Activated gamma-delta T cell (primary cell): ENCODE measurements around the gene PUM2.
"Not testable (repeated sequence)": the region's sequence is repeated elsewhere in the genome, so short reads cannot be mapped to it uniquely, and the experiment has no call there.

ENCODE experiments used
- DNase-seq: peaks from one replicate; lab custom pipeline; 2025; lab: John Stamatoyannopoulos, UW

PUM2 gene

GRCh38 chr2:20291106-20291564 lies 59.5 kb downstream of the PUM2 start:
- DNase-seq: no peak

DNA sequence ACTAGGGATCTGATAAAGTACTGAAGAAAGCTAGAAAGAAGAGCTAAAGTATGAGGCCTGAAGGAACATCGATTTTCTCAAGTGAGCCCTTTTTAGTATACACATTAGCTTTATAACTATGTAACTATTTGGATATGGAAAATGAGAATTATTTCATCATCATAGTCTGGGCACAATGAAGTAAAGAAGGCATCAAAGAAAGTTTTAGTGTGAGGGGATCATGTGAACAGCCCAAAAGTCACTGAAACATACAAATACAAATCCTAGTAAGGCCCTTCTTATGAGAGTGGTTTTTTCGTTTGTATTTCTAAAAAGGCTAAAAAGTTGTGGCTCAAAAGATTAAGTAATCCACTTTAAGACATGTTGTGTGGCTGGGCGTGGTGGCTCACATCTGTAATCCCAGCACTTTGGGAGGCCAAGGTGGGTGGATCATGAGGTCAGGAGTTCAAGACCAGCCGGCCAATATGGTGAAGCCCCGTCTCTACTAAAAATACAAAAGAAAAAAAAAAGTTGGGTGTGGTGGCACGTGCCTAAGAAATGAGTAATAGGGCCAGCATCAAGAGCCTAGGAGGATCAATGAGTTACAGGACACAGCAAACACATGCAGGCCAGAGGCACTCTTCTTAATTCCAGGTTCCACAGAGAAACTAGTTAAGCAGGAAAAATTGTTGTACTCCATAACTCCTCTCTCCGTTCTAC lies 61.9 kb downstream of the PUM2 start:
- no peak for DNase-seq

DNA sequence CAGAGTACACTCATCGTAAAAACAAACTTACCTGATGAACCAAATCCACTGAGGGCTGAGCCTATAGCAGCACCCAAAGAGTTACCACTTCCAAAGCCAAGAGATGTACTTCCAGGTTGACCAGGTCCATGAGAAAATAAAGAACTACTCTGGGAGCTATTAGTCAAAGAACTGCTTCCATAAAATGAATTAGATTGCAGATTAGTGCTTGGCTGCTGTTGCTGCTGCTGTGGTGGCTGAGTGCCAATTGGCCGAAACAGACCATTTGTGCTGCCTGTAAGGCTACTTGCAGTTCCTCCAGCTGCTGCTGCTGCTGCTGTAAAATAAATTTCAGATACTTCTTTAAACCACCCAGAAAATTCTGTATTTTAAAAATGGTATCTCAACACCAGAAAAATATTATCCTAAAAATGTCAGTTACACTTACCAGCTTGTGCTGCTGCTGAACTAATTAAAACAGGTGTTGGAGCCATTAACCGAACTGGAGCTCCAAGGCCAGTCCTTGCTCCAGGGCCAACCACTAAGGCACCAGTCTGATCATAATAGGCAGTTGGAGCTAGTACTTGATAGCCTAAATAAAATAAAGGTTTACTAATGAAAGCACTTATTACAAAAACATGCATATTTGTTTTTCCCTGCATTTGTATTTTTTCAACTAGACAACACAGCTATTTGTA lies 67.6 kb downstream of the PUM2 start:
- DNase-seq: no peak

DNA sequence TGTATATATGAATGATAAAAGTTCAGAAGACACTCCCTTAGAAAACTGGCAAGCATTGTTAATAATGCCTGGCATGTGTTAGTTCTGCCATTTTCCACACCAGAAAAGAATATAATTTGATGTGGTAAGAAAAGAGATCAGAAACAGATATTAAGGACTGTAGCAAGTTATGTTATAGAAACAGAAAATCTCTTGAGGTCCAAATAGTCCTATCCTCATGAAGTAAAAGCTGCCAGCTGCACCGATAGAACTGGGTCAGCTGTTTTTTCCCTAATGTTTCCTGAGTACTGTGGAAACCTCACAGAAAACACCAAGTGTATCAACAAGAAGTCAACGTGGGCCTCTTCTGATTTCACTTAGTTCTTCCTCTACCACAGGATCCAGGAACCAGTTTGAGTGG lies 68.8 kb downstream of the PUM2 start:
- DNase-seq: no peak

GRCh38 chr2:20273042-20273441 lies 77.6 kb downstream of the PUM2 start:
- DNase-seq: no peak

GRCh38 chr2:20268317-20268716 lies 82.3 kb downstream of the PUM2 start:
- DNase-seq: not testable (repeated sequence)

DNA sequence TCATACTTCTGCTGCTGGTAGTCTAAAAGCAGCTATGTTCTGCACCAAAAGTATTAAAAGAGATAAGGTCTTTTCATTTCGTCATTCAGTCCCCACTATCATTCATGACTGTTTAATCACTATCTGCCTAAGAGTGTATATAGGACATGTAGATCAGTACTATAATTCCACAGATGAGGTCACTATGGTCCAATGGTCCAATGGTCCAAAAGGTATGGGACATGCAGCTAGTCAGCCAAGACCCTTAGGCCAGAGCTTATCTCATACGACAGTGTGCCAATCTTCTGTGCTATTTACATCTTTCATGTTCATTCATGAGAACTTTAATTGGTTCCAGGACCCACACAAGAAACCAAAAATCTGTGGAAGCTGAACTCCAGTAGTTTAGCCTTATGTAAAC lies 83.1 kb downstream of the PUM2 start:
- DNase-seq: no peak

DNA sequence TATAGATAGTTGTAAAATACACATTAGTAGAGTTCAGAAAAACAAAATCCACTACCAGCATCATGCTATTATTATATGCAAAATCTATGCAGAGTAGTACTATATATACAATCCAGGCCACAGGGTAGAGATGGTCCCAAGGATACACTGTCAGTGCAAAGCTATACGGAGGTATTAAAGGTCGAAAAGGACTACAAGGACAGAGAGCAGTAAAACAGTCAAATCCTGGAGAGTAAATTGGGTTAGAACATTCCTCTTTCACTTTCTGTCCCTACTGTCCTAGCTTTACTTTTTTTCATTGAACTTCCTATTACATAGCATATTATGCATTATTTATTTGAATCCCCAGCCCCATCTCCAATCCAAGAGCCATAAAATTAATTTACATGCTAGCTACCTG lies 86.0 kb downstream of the PUM2 start:
- no peak for DNase-seq

GRCh38 chr2:20257411-20257810 lies 93.2 kb downstream of the PUM2 start:
- DNase-seq: no peak

DNA sequence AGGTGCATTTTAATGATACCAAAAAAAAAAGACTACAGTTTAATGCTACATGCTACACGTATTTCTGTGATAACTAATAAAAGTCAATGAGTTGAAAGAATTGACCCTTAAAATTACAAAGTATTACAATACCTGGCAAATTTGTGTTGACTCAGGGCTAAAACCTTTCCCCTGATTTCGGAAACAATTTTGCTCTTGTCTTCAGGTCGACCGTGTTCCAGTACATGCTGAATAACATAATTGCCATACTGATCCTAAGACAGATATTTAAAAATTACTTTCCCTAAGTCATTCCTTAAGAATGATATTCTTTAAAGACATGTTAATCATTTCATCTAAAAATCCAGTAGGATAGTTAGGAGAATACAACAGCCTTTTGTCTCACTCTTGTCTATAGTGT lies 95.9 kb downstream of the PUM2 start:
- no peak for DNase-seq

DNA sequence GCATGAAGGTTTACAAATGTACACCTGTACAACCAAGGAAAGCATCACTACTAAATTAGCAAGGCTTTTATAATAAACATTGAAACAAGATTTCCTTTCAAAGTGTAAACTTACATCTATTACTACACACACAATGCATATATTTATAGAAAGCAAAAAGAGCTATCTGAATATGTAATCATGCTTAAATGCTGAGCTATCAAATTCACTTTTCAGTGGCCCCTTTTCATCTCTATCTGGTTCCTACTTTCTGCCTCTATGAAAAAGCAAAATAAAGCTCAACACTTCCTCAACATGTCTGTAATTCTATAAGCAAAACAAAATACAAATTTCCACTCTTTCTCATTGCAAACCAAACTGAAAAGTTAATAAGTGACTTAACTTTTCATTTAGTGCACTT lies 100.2 kb downstream of the PUM2 start:
- DNase-seq: no peak

GRCh38 chr2:20249170-20249569 lies 101.5 kb downstream of the PUM2 start:
- DNase-seq: no peak

GRCh38 chr2:20247084-20247483 lies 103.6 kb downstream of the PUM2 start:
- DNase-seq: no peak

- not testable (repeated sequence) for DNase-seq
Measured at GRCh38 chr2:20243637-20244036, 107.0 kb downstream of the PUM2 start.

DNA sequence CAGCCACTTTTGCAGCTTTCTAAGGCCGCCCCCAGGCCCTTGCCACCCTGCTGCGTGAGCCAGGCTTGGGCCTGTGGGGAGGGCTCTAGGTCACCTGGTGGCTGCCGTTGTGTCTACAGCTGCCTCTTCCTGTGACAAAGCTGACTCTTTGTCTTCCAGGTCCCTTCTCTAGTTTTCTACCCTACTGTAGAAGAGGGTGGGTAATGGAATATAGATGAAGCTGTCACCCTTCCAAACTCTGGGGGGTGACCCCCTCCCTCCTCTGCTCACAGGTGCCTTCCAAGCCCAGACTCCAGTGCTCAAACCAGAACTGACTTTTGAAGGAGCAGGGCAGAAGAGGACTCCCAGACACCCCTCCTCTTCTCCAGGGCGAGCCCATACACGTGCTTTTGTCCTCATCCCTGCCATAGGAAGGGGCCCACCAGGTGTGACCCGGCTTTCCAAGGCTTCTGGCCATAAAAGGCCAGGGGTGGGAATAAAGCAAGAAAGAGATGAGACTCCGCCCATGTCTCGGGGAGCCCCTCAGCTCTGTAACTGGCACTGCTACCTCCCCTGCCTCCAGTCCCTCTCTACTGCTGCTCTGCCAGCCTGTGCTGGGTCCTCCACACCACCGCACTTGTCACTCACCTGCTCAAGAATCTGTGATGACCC lies 107.8 kb downstream of the PUM2 start:
- DNase-seq: no peak

GRCh38 chr2:20241973-20242726 lies 108.5 kb downstream of the PUM2 start:
- no peak for DNase-seq

- DNase-seq: not testable (repeated sequence)
Measured at GRCh38 chr2:20240291-20240690, 110.4 kb downstream of the PUM2 start.

- DNase-seq: no peak
Measured at GRCh38 chr2:20236496-20236895, 114.1 kb downstream of the PUM2 start.

- no peak for DNase-seq
Measured at GRCh38 chr2:20235655-20236305, 114.9 kb downstream of the PUM2 start.

- DNase-seq: not testable (repeated sequence)
Measured at GRCh38 chr2:20234597-20234996, 116.0 kb downstream of the PUM2 start.

GRCh38 chr2:20232837-20233207 lies 117.8 kb downstream of the PUM2 start:
- no peak for DNase-seq

GRCh38 chr2:20231598-20232026 lies 119.0 kb downstream of the PUM2 start:
- DNase-seq: no peak
